Measurements from ENCODE around the gene DOCK2. TPM values are rescaled to one million over a fixed set of nuclear protein-coding genes. Genes with fewer than 3 reads are reported as not detected.

Gene DOCK2
- total RNA-seq, 1 donor from 2014 or later = 3.9 TPM

DNA sequence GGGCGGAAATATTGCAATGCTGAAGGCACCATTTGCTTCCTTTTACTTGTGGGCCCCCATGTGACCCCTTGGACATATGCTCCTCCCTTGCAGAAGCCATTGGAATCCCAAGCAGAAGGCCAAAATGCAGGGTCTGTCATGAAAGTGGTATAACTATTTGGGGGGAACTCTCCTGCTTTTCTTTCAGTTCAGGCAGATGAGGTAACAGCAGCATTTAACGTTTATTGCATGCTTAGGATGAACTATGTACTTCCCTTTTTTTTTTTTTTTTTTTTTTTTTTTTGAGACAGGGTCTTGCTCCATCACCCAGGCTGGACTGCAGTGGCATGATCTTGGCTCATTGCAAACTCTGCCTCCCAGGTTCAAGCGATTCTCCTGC is 476.4 kb downstream of the DOCK2 start:
- Histone ChIP-seq H3K27me3 (ENCODE audit: control insufficient read depth, insufficient read depth, low read length) (no peaks in the 10 kb centered on the region), H3K4me3 (ENCODE audit: low read depth, low read length) (no peak overlapping the region), H3K36me3 (ENCODE audit: control insufficient read depth, insufficient read depth, low read length) (no peaks in the 10 kb centered on the region)
- no peak for DNase-seq (ENCODE audit: low read depth)
- TF ChIP-seq, protein P1, sequence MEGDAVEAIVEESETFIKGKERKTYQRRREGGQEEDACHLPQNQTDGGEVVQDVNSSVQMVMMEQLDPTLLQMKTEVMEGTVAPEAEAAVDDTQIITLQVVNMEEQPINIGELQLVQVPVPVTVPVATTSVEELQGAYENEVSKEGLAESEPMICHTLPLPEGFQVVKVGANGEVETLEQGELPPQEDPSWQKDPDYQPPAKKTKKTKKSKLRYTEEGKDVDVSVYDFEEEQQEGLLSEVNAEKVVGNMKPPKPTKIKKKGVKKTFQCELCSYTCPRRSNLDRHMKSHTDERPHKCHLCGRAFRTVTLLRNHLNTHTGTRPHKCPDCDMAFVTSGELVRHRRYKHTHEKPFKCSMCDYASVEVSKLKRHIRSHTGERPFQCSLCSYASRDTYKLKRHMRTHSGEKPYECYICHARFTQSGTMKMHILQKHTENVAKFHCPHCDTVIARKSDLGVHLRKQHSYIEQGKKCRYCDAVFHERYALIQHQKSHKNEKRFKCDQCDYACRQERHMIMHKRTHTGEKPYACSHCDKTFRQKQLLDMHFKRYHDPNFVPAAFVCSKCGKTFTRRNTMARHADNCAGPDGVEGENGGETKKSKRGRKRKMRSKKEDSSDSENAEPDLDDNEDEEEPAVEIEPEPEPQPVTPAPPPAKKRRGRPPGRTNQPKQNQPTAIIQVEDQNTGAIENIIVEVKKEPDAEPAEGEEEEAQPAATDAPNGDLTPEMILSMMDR (IDR thresholded peaks at IDR 0.05; ENCODE audit: insufficient read depth, low read length, poor library complexity, severe bottlenecking) = no peak

DNA sequence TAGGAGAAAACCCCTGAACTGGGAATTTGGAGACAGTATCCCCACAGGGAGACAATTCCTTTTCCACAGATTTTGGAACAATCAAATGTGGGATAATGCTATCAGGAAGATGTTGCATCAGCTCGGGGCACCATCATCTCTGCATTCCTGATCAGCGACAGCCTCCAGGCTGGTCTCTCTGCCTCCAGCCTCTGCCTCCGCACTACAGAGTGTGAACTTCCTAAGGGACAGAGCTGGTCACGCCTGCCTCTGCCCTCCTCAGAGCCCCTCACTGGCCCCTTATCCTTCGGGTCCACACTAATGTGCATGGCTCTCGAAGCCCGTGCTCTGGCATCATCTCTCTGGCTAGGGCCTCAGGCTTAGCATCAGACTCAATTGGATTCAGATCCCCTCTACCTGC is 477.2 kb downstream of the DOCK2 start:
- TF ChIP-seq, protein P1 (IDR thresholded peaks at IDR 0.05; ENCODE audit: insufficient read depth, low read length, poor library complexity, severe bottlenecking) = no peak
- Histone ChIP-seq H3K4me3 (ENCODE audit: low read depth, low read length) (no peak overlapping the region), H3K27me3 (ENCODE audit: control insufficient read depth, insufficient read depth, low read length) (no peaks in the 10 kb centered on the region), H3K36me3 (ENCODE audit: control insufficient read depth, insufficient read depth, low read length) (no peaks in the 10 kb centered on the region)
- no peak for DNase-seq (ENCODE audit: low read depth)

DNA sequence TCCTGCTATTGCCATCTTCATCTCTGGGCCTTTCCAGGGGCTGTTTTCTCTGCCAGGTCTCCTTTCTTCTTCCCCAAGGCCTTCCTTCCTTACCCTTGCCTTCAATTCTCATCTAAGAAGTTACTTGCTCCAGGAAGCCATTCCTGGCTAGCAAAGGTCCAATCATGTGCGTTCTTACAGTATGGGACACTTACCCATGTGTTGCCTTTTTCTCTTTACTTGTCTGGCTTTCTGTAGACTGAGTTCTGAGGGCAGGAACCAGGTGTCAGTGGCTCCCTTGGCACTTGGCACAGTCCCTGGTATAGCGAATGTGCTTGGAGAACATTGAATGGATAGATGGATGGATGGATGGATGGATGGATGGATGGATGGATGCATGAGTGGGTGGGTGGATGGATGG is 478.9 kb downstream of the DOCK2 start:
- Histone ChIP-seq H3K36me3 (ENCODE audit: control insufficient read depth, insufficient read depth, low read length) (no peaks in the 10 kb centered on the region), H3K4me3 (ENCODE audit: low read depth, low read length) (no peak overlapping the region), H3K27me3 (ENCODE audit: control insufficient read depth, insufficient read depth, low read length) (no peaks in the 10 kb centered on the region)
- no peak for DNase-seq (ENCODE audit: low read depth)
- TF ChIP-seq, protein P1 (IDR thresholded peaks at IDR 0.05; ENCODE audit: insufficient read depth, low read length, poor library complexity, severe bottlenecking) = no peak

DNA sequence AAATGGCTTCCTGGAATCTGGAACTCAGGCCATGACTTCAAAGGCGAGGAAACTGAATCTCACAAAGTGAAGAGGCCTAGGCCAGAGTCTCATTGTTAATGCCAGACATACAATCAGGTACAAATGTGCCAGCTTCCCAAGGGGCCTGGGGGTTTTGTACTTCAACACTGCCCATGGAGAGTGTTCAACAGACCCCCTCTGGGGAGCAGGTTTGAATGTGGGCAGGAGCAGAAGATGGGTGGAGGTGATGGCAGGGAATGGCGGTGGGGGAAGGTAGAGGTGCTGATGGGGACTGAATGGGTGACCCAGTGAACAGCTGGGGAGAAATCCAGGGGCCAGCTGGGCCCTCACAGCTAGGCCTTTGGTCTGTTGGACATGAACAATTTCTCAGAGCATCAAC is 480.7 kb downstream of the DOCK2 start:
- DNase-seq (ENCODE audit: low read depth) = no peak
- H3K27me3 ChIP-seq (ENCODE audit: control insufficient read depth, insufficient read depth, low read length) = no peaks in the 10 kb centered on the region
- H3K36me3 ChIP-seq (ENCODE audit: control insufficient read depth, insufficient read depth, low read length) = no peaks in the 10 kb centered on the region
- no peak overlapping the region for H3K4me3 ChIP-seq (ENCODE audit: low read depth, low read length)
- TF ChIP-seq, protein P1 (IDR thresholded peaks at IDR 0.05; ENCODE audit: insufficient read depth, low read length, poor library complexity, severe bottlenecking) = no peak

GRCh38 chr5:170120576-170120975 is 483.5 kb downstream of the DOCK2 start:
- DNase-seq (ENCODE audit: low read depth) = no peak
- no peaks in the 10 kb centered on the region for H3K36me3 ChIP-seq (ENCODE audit: control insufficient read depth, insufficient read depth, low read length)
- H3K4me3 ChIP-seq (ENCODE audit: low read depth, low read length) = no peak overlapping the region
- TF ChIP-seq, protein P1 (IDR thresholded peaks at IDR 0.05; ENCODE audit: insufficient read depth, low read length, poor library complexity, severe bottlenecking) = no peak
- H3K27me3 ChIP-seq (ENCODE audit: control insufficient read depth, insufficient read depth, low read length) = no peaks in the 10 kb centered on the region

- TF ChIP-seq, protein P1 (IDR thresholded peaks at IDR 0.05; ENCODE audit: insufficient read depth, low read length, poor library complexity, severe bottlenecking) = no peak
- no peak overlapping the region for H3K4me3 ChIP-seq (ENCODE audit: low read depth, low read length)
- DNase-seq (ENCODE audit: low read depth) = peak; percentile 21
- no peaks in the 10 kb centered on the region for H3K27me3 ChIP-seq (ENCODE audit: control insufficient read depth, insufficient read depth, low read length)
- H3K36me3 ChIP-seq (ENCODE audit: control insufficient read depth, insufficient read depth, low read length) = no peaks in the 10 kb centered on the region
Observed at GRCh38 chr5:170121321-170121720, 484.2 kb downstream of the DOCK2 start.
